Activated naive CD4-positive, alpha-beta T cell treated with anti-CD3 and anti-CD28 coated beads, Interleukin-2, amount 50 U/mL, for 72 hours (primary cell): Measurements from ENCODE around the gene TSNAXIP1. TPM values are rescaled to one million over a fixed set of nuclear protein-coding genes. Genes with fewer than 3 reads are reported as not detected.
A peak's percentile ranks its signal among the peaks of the same experiment; 100 is the strongest.
"Not testable (repeated sequence)": the region's sequence is repeated elsewhere in the genome, so short reads cannot be mapped to it uniquely, and the experiment has no call there.

Source experiments
- ATAC-seq, 2 donors: fragments of 150-1000 bp; cut with Tn5 transposase; 2 replicates each; pipeline ENCODE4 v1.10.0; 2021; ENCODE audit warnings: mild to moderate bottlenecking in 2 of 2, moderate library complexity in 2 of 2
- DNase-seq, 2 donors: peaks; one replicate each; pipeline ENCODE4 v3.0.0; 2021 to 2022; ENCODE audit warnings: low spot score in 2 of 2
- H3K27ac Mint-ChIP-seq, 2 donors: one replicate each; pipeline ENCODE4 v1.8.0; 2022; ENCODE audit warnings: mild to moderate bottlenecking in 2 of 2, mixed read lengths in 2 of 2
- H3K36me3 Mint-ChIP-seq, 2 donors: one replicate each; pipeline ENCODE4 v1.8.0; 2022; ENCODE audit warnings: mixed read lengths in 2 of 2
- H3K9me3 Mint-ChIP-seq, 2 donors: one replicate each; pipeline ENCODE4 v1.8.0; 2022; ENCODE audit warnings: mixed read lengths in 2 of 2
- total RNA-seq, 2 donors: library from RNA; stranded (reverse); gene quantifications; one replicate each; pipeline ENCODE4 v1.2.3, GENCODE V29; 2022

Gene TSNAXIP1
- total RNA-seq, 2 donors from 2014 or later: 0.35 TPM; not detected in 1

- H3K27ac Mint-ChIP-seq: peak overlapping the region in 1 of 2 donors; percentile 78
These were observed 56.2 kb downstream of the TSNAXIP1 start for GRCh38 chr16:67862623-67863583.

GRCh38 chr16:67864044-67864443 lies 57.4 kb downstream of the TSNAXIP1 start:
- peak overlapping the region in 1 of 2 donors; percentile 29 for H3K27ac Mint-ChIP-seq
- not testable (repeated sequence) for H3K36me3 Mint-ChIP-seq, DNase-seq, H3K9me3 Mint-ChIP-seq, ATAC-seq

More at GRCh38 chr16:67862623-67863583, 56.2 kb downstream of the TSNAXIP1 start:
- no peaks in the 10 kb centered on the region for H3K9me3 Mint-ChIP-seq
- ATAC-seq (no peak), DNase-seq (no peak)
- H3K36me3 Mint-ChIP-seq: no peaks in the 10 kb centered on the region

- Mint-ChIP-seq H3K9me3 (no peaks in the 10 kb centered on the region), H3K27ac (peak overlapping the region in 1 of 2 donors; percentile 81)
- no peak for ATAC-seq
These were observed 57.9 kb downstream of the TSNAXIP1 start for GRCh38 chr16:67864594-67864993.

GRCh38 chr16:67865318-67865717 lies 58.6 kb downstream of the TSNAXIP1 start:
- no peaks in the 10 kb centered on the region for H3K36me3 Mint-ChIP-seq
- no peaks in the 10 kb centered on the region for H3K9me3 Mint-ChIP-seq
- DNase-seq: no peak
- ATAC-seq: peak; percentile 53 to 61
- no peak overlapping the region for H3K27ac Mint-ChIP-seq

More at GRCh38 chr16:67864594-67864993, 57.9 kb downstream of the TSNAXIP1 start:
- no peak for DNase-seq
- no peaks in the 10 kb centered on the region for H3K36me3 Mint-ChIP-seq

- ATAC-seq: no peak
- Mint-ChIP-seq H3K36me3 (no peaks in the 10 kb centered on the region), H3K9me3 (no peaks in the 10 kb centered on the region), H3K27ac (no peak overlapping the region)
- DNase-seq: no peak
These were observed 61.6 kb downstream of the TSNAXIP1 start for GRCh38 chr16:67868290-67868689.

GRCh38 chr16:67869653-67870052 lies 63.0 kb downstream of the TSNAXIP1 start:
- Mint-ChIP-seq H3K9me3 (no peaks in the 10 kb centered on the region), H3K36me3 (peaks cover 0 to 8% of the 10 kb centered on the region in 2 donors), H3K27ac (peak overlapping the region in 1 of 2 donors; percentile 91)
- no peak for DNase-seq
- ATAC-seq: no peak

- H3K27ac Mint-ChIP-seq: peak overlapping the region; percentile 90 to 91
- H3K9me3 Mint-ChIP-seq: no peaks in the 10 kb centered on the region
- DNase-seq (no peak), ATAC-seq (no peak)
- peaks cover 0 to 8% of the 10 kb centered on the region in 2 donors for H3K36me3 Mint-ChIP-seq
These were observed 64.6 kb downstream of the TSNAXIP1 start for GRCh38 chr16:67871256-67871655.

GRCh38 chr16:67872131-67872630 lies 65.5 kb downstream of the TSNAXIP1 start:
- peaks cover 0 to 8% of the 10 kb centered on the region in 2 donors for H3K36me3 Mint-ChIP-seq
- H3K9me3 Mint-ChIP-seq: no peaks in the 10 kb centered on the region
- DNase-seq: no peak
- peak overlapping the region; percentile 85 to 91 for H3K27ac Mint-ChIP-seq
- no peak for ATAC-seq

- Mint-ChIP-seq H3K27ac (peak within 1 kb of the TSS; percentile 85 to 91), H3K9me3 (no peaks in the 10 kb centered on the region), H3K36me3 (peaks cover 0 to 8% of the 10 kb centered on the region in 2 donors)
- ATAC-seq (peak; percentile 88 to 93), DNase-seq (peak; percentile 89 to 94)
These were observed 66.1 kb downstream of the TSNAXIP1 start, which contains the start of gene EDC4 for GRCh38 chr16:67872631-67873434. TSS of gene EDC4 (plus strand) at chr16:67873052. CDS start at chr16:67873262, 210 bp downstream.

- no peak for DNase-seq
- ATAC-seq: peak; percentile 16 to 19
- no peaks in the 10 kb centered on the region for H3K9me3 Mint-ChIP-seq
- H3K27ac Mint-ChIP-seq: peak overlapping the region; percentile 48 to 91
- H3K36me3 Mint-ChIP-seq: peaks cover 0 to 8% of the 10 kb centered on the region in 2 donors
These were observed 67.0 kb downstream of the TSNAXIP1 start for GRCh38 chr16:67873435-67874370.

- H3K27ac Mint-ChIP-seq: peak overlapping the region; percentile 75 to 91
- ATAC-seq: no peak
- DNase-seq: no peak
- H3K36me3 Mint-ChIP-seq: peaks cover 0 to 8% of the 10 kb centered on the region in 2 donors
- H3K9me3 Mint-ChIP-seq: no peaks in the 10 kb centered on the region
These were observed 67.7 kb downstream of the TSNAXIP1 start for GRCh38 chr16:67874372-67874771.

- peaks cover 0 to 8% of the 10 kb centered on the region in 2 donors for H3K36me3 Mint-ChIP-seq
- H3K9me3 Mint-ChIP-seq: no peaks in the 10 kb centered on the region
- peak overlapping the region in 1 of 2 donors; percentile 50 for H3K27ac Mint-ChIP-seq
- ATAC-seq (no peak), DNase-seq (no peak)
These were observed 70.4 kb downstream of the TSNAXIP1 start for GRCh38 chr16:67877064-67877463.
